WERI-Rb-1 (cell line): ENCODE results near the gene SLC35B4.

Experiments
- DNase-seq: peaks from one replicate; pipeline ENCODE4 v3.0.0-alpha.2; 2020
- H3K27ac ChIP-seq: fragments of 250-450 bp; sonication (Bioruptor Pico); 2 replicates; pipeline ENCODE4 v1.5.1; 2020; ENCODE audit warnings: mild to moderate bottlenecking, moderate library complexity
- H3K27me3 ChIP-seq: fragments of 250-450 bp; sonication (Bioruptor Pico); 2 replicates; pipeline ENCODE4 v1.5.1; 2021; ENCODE audit warnings: mild to moderate bottlenecking, low read depth, moderate library complexity; ENCODE audit not compliant: insufficient read depth, severe bottlenecking
- H3K36me3 ChIP-seq: fragments of 250-450 bp; sonication (Bioruptor Pico); 2 replicates; pipeline ENCODE4 v1.5.1; 2020; ENCODE audit warnings: mild to moderate bottlenecking, moderate library complexity
- H3K4me3 ChIP-seq: 2 replicates; pipeline ENCODE4 v1.5.1; 2011; ENCODE audit warnings: low read depth, mild to moderate bottlenecking, control low read depth, low read length
- H3K9me3 ChIP-seq: fragments of 250-450 bp; sonication (Bioruptor Pico); 2 replicates; pipeline ENCODE4 v1.5.1; 2021; ENCODE audit warnings: mild to moderate bottlenecking, moderate library complexity; ENCODE audit not compliant: severe bottlenecking
- TF ChIP-seq, protein P1 (sequence below): IDR thresholded peaks from 2 replicates; pipeline ENCODE4 v1.5.1; 2011; ENCODE audit warnings: low read depth, mild to moderate bottlenecking, control low read depth, inconsistent platforms, low read length

Gene SLC35B4

DNA sequence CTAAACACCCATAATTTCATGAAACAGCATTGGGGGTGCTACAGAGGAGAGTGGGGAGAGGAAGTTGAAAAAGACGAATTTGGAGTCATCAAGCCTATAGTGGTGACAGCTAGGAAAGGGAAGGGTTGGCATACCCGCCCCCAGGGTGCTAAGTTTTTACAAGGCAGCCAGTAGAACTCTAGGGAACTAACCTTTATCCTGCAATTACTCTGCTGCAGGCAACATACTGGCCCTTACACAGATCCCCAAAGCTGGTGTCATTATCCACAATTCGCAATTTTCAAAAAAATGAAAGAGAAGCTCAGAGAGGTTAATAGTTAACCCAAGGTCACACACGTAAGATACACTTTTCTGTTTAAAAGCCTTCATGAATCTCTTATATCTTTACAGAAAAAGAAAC is 14.2 kb upstream of the SLC35B4 start:
- H3K9me3 ChIP-seq: no peaks in the 10 kb centered on the region
- DNase-seq: no peak
- H3K27ac ChIP-seq: no peak overlapping the region
- TF ChIP-seq, protein P1, sequence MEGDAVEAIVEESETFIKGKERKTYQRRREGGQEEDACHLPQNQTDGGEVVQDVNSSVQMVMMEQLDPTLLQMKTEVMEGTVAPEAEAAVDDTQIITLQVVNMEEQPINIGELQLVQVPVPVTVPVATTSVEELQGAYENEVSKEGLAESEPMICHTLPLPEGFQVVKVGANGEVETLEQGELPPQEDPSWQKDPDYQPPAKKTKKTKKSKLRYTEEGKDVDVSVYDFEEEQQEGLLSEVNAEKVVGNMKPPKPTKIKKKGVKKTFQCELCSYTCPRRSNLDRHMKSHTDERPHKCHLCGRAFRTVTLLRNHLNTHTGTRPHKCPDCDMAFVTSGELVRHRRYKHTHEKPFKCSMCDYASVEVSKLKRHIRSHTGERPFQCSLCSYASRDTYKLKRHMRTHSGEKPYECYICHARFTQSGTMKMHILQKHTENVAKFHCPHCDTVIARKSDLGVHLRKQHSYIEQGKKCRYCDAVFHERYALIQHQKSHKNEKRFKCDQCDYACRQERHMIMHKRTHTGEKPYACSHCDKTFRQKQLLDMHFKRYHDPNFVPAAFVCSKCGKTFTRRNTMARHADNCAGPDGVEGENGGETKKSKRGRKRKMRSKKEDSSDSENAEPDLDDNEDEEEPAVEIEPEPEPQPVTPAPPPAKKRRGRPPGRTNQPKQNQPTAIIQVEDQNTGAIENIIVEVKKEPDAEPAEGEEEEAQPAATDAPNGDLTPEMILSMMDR: no peak
- no peaks in the 10 kb centered on the region for H3K36me3 ChIP-seq
- H3K4me3 ChIP-seq: no peak overlapping the region
- no peaks in the 10 kb centered on the region for H3K27me3 ChIP-seq

DNA sequence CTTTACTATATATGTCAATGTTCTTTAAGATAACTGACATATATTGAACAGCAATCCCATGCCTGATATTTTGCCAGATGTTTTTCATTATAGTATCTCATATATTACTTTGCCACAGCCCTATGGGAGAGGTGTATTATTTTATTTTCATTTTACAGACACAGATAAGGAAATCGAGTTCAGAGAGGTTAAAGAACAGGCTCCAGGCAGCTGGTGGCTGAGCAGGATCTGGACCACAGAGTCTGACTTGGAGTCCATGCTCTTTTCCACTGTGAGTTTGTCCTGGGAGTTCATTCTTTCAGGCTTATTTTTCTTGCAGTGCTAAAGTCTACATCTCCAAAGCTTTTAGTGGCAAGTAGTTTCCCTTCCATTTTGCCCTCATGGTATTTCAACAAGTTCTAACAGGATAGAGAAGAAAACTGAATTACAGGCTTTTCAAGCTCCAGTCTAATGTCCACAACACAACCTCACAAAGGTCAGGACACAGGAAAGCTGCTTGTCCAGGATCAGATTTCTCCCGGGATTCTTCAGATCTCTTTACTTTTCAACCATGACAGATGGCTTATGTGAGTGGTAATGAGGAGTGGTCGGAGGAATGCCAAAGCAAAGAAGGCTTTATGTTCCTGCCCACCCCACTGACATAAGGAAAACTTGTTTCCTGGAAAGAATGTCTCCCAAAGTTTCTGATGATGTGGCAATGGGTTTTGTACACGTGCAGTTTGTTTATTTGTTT is 13.1 kb upstream of the SLC35B4 start:
- Histone ChIP-seq H3K27me3 (no peaks in the 10 kb centered on the region), H3K27ac (no peak overlapping the region), H3K36me3 (no peaks in the 10 kb centered on the region), H3K4me3 (no peak overlapping the region), H3K9me3 (no peaks in the 10 kb centered on the region)
- DNase-seq: no peak
- TF ChIP-seq, protein P1: no peak

DNA sequence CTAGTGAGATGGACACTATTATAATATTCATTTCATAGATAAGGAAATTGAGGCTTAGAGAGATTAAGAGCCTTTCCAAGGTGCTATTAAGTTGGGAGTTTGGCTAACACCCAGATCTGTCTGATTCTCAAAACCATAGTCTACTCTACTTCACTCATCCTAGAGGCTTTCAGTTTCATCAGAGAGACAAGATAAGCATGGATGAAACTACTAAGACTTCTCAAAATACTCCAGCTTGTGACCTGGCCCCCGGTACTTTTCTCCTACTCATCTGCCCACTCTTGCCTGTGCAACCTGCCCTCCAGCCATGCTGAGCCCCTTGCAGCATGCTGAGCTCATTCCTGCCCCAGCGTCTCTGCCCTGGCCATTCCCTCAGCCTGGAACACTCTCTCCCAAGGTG is 12.2 kb upstream of the SLC35B4 start:
- Histone ChIP-seq H3K36me3 (no peaks in the 10 kb centered on the region), H3K9me3 (no peaks in the 10 kb centered on the region), H3K27me3 (no peaks in the 10 kb centered on the region), H3K4me3 (no peak overlapping the region), H3K27ac (no peak overlapping the region)
- TF ChIP-seq, protein P1: no peak
- no peak for DNase-seq

DNA sequence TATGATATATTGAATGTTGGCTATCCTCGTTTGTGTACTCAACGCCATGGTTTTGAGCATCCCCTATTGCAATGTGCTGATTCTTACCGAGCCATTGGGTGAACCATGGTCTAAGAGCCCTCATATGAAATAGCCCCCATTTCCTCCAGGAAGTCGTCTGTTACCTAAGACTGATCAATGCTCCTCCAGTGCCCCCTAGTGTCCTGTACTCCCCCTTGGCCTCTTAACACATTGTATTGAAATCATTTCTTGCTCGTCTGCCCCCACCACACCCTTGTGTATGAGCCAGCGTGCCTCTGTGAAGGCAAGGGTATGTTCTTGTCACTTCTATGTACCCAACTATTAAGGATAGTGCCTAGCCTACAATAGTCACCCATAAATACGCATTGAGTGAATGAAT is 11.2 kb upstream of the SLC35B4 start:
- Histone ChIP-seq H3K4me3 (no peak overlapping the region), H3K9me3 (no peaks in the 10 kb centered on the region), H3K27ac (no peak overlapping the region), H3K36me3 (no peaks in the 10 kb centered on the region), H3K27me3 (no peaks in the 10 kb centered on the region)
- TF ChIP-seq, protein P1: peak; percentile 76
- DNase-seq: peak; percentile 81

DNA sequence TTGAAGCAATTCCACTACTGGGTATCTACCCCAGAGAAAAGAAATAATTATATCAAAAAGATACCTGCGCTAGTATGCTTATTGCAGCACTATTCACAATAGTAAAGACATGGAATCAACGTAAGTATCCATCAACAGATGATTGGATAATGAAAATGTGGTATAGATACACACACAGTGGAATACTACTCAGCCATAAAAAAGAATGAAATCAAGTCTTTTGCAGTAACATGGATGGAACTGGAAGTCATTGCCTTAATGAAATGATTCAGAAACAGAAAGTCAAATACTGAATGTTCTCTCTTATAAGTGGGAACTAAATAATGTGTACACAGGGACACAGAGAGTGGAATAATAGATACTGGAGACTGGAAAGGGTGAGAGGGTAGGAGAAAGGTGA is 7.4 kb upstream of the SLC35B4 start:
- H3K4me3 ChIP-seq: no peak overlapping the region
- DNase-seq: no peak
- no peaks in the 10 kb centered on the region for H3K27me3 ChIP-seq
- H3K9me3 ChIP-seq: no peaks in the 10 kb centered on the region
- H3K27ac ChIP-seq: no peak overlapping the region
- no peaks in the 10 kb centered on the region for H3K36me3 ChIP-seq
- TF ChIP-seq, protein P1: no peak

DNA sequence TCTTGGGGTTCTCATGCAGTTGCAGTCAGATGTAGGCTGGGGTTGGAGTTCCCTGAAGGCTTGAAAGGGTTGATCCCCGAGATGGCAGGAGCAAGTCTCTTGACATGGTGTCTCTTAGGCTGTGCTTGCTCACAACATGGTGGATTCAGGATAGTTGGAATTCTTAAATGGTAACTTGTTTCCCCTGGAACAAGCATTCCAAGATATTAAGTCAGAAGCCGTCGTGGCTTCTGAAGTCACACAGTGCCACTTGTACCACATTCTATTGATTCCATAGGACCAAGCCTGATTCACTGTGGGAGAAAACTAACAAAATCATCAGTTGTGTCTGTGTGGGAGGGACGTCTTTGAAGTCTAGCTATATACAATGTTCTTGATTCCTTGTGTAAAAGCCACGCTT is 3.5 kb upstream of the SLC35B4 start:
- TF ChIP-seq, protein P1: no peak
- no peaks in the 10 kb centered on the region for H3K27me3 ChIP-seq
- no peaks in the 10 kb centered on the region; the same call in 1 of the 2 replicates for H3K36me3 ChIP-seq
- no peak overlapping the region for H3K4me3 ChIP-seq
- H3K9me3 ChIP-seq: no peaks in the 10 kb centered on the region
- DNase-seq: no peak
- no peak overlapping the region for H3K27ac ChIP-seq
